ENCODE results near the gene MGME1. TPM values are rescaled to one million over a fixed set of nuclear protein-coding genes. Genes with fewer than 3 reads are reported as not detected.

The MGME1 gene
- total and polyA plus RNA-seq, 5 donors, result 9.7 to 12.0 (median 10.9) TPM

DNA sequence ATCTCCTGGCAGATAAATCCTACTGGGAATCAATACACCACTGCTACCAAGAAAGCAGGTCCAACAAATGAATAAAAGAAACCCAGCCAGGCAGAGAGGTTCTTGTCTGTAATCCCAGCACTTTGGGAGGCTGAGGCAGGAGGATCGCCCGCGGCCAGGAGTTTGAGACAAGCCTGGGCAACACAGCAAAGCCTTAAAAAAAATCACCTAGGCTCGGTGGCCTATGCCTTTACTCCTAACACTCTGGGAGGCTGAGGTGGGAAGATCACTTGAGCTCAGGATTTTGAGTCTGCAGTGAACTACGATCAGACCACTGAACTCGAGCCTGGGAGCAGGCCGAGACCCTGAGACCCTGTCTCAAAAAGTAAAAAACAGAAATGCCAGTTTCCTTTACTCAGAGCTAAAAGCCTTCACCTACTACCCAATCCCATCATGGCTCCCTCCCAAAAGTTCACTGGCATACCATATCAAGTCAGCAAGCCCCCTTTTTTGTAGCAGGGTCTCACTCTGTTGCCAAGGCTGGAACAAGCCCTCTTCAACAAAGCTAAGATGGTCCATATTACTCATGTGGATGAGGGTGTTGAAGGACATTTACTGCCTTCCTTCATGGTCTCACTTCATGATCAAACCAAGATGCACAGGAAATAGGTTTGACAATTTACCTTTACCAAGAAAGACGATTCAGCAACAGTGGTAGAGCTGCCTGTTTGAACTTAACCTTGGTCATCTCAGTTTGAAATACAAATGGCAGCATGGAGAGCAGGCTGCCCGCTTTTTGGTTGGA lies 5.5 kb upstream of the MGME1 start:
- intact Hi-C loops (cut with DNase I), result no loop called here
- ATAC-seq, result no peak
- DNase-seq, result no peak
- Histone ChIP-seq H3K4me3 (ENCODE audit: low read length) (no peak overlapping the region), H3K4me1 (ENCODE audit: control insufficient read depth, insufficient read depth, low read length) (peaks cover 19% of the 10 kb centered on the region), H3K27ac (ENCODE audit: low read length) (no peak overlapping the region), H3K27me3 (ENCODE audit: control insufficient read depth, insufficient read depth) (no peaks in the 10 kb centered on the region), H3K9me3 (ENCODE audit: control insufficient read depth, low read length) (no peaks in the 10 kb centered on the region)
- 87% methylated on average over 9 of the region's 9 CpGs for WGBS

DNA sequence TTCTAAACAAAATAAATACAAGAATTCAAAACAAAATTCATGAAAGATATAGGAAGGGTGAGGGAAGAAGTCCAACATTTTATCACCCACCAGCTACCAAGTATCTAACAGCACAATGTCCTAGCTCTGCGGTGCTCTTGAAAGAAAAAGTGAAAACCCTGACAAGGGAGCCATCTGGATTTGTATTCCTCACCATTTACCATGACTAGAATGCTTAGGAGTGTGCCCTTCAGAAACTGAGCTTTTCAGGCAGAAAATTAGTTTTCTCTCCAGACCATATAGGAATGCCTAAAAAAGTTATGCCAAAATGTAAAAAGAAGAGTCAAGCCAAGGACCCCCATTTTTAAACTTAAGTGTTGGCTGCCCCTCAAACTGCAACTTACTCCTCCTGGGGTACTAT lies 4.7 kb upstream of the MGME1 start:
- ATAC-seq (no peak), DNase-seq (no peak)
- Histone ChIP-seq H3K9me3 (ENCODE audit: control insufficient read depth, low read length) (no peaks in the 10 kb centered on the region), H3K4me1 (ENCODE audit: control insufficient read depth, insufficient read depth, low read length) (peaks cover 15% of the 10 kb centered on the region), H3K27ac (ENCODE audit: low read length) (no peak overlapping the region), H3K4me3 (ENCODE audit: low read length) (no peak overlapping the region), H3K27me3 (ENCODE audit: control insufficient read depth, insufficient read depth) (no peaks in the 10 kb centered on the region)
- intact Hi-C loops (cut with DNase I), result no loop called here
- 44% methylated on average over 1 of the region's 1 CpG for WGBS

DNA sequence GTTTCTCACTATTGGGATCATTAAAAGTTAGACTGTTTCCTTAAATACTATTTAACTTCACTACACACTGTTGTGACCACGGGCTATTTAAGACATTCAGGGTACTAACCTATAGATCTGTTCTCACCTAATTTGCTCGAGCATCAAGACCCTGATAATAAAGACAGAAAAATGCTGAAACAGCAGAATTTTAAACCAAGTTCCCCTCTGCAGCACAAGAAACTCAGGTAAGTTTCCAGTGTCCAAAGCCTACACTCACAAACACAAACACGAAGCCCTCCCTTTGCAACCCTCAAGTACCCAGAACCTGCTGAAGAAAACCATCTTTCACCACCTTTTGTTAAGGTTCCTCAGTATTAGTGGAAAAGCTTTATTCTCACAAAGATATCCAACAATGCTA lies 4.2 kb upstream of the MGME1 start:
- intact Hi-C loops (cut with DNase I), result no loop called here
- no peaks in the 10 kb centered on the region for H3K27me3 ChIP-seq (ENCODE audit: control insufficient read depth, insufficient read depth)
- ATAC-seq (no peak), DNase-seq (no peak)
- 72% methylated on average over 3 of the region's 3 CpGs for WGBS
- peaks cover 13% of the 10 kb centered on the region for H3K4me1 ChIP-seq (ENCODE audit: control insufficient read depth, insufficient read depth, low read length)
- no peak overlapping the region for H3K4me3 ChIP-seq (ENCODE audit: low read length)
- H3K9me3 ChIP-seq (ENCODE audit: control insufficient read depth, low read length), result no peaks in the 10 kb centered on the region
- H3K27ac ChIP-seq (ENCODE audit: low read length), result no peak overlapping the region

DNA sequence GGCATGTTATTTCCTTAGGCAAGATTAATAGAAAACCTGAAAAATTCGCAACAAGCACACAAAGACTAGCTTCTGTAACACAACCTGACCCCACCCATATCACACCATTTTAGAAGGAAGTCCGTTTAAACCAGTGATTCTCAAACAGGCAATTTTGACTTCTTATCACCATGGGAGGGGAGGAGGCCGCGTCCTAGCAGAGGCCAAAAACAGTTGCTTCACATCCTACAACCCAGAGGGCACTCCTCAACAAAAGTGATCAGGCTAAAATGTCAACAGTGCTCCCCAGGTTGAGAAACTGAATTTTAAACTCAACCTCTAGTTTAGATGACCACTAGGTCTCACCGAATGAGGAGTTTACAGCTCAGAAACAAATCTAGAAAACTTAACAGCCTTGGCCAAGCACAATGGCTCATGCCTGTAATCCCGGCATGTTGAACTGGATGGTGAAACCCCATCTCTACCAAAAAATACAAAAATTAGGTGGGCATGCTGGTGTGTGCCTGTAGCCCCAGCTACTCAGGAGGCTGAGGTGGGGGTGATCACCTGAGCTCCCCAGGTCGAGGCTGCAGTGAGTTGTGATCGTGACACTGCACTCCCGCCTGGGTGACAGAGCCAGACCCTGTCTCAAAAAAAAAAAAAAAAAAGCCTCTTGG lies 3.6 kb upstream of the MGME1 start:
- 57% methylated on average over 9 of the region's 9 CpGs for WGBS

DNA sequence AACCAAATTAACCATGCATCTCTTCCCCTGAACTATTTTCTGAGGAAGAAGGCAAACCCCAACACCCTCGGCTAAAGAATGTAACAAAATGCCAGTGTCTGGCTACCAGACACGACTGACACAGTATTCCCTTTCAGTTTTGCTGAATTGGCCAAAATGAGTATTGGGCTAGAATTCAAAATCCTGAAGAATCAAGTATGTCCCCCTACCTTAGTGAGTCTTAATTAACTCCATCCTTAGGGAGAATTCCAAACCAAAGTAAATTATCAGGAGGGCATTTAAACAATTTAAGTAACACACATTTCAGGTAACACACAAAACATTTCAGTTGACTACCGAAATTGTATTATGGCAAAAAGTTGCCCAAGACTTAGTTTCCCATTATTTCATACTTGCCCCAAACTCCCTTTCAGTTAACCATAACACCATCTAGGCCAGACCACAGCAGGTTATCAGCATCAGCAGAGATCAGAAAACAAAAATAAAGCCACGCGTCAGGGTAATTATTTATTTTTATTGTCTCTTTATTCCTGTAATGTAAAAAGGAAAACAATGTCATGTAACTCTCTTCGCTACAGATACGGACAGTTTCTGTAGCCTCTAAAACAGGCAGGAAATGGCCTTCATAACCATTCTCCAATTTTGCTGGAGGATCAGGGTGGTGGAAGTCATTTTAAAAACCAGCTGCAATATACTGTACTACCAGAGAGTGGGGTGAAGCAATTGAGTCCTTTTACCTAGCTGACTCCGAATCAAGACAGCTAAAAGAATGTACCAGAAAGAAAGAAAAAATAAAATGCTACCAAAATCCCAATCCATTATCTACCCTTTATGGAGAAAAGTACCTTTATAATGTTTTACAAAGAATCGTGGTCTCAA lies 2.1 kb upstream of the MGME1 start:
- peak overlapping the region; percentile 59 for H3K27ac ChIP-seq (ENCODE audit: low read length)
- ATAC-seq (no peak), DNase-seq (no peak)
- peak overlapping the region; percentile 77 for H3K4me3 ChIP-seq (ENCODE audit: low read length)
- intact Hi-C loops (cut with DNase I), result no loop called here
- 8% methylated on average over 9 of the region's 9 CpGs for WGBS
- H3K27me3 ChIP-seq (ENCODE audit: control insufficient read depth, insufficient read depth), result no peaks in the 10 kb centered on the region
- H3K9me3 ChIP-seq (ENCODE audit: control insufficient read depth, low read length), result no peaks in the 10 kb centered on the region
- peaks cover 8% of the 10 kb centered on the region for H3K4me1 ChIP-seq (ENCODE audit: control insufficient read depth, insufficient read depth, low read length)

More for the DNA sequence above, 3.6 kb upstream of the MGME1 start:
- ATAC-seq, result peak in 1 of 2 donors; percentile 11
- Histone ChIP-seq H3K9me3 (ENCODE audit: control insufficient read depth, low read length) (no peaks in the 10 kb centered on the region), H3K27me3 (ENCODE audit: control insufficient read depth, insufficient read depth) (no peaks in the 10 kb centered on the region), H3K27ac (ENCODE audit: low read length) (peak overlapping the region; percentile 43), H3K4me3 (ENCODE audit: low read length) (no peak overlapping the region), H3K4me1 (ENCODE audit: control insufficient read depth, insufficient read depth, low read length) (peaks cover 11% of the 10 kb centered on the region)
- peak; percentile 49 to 77 (median 65) for DNase-seq
- intact Hi-C loops (cut with DNase I), result no loop called here

DNA sequence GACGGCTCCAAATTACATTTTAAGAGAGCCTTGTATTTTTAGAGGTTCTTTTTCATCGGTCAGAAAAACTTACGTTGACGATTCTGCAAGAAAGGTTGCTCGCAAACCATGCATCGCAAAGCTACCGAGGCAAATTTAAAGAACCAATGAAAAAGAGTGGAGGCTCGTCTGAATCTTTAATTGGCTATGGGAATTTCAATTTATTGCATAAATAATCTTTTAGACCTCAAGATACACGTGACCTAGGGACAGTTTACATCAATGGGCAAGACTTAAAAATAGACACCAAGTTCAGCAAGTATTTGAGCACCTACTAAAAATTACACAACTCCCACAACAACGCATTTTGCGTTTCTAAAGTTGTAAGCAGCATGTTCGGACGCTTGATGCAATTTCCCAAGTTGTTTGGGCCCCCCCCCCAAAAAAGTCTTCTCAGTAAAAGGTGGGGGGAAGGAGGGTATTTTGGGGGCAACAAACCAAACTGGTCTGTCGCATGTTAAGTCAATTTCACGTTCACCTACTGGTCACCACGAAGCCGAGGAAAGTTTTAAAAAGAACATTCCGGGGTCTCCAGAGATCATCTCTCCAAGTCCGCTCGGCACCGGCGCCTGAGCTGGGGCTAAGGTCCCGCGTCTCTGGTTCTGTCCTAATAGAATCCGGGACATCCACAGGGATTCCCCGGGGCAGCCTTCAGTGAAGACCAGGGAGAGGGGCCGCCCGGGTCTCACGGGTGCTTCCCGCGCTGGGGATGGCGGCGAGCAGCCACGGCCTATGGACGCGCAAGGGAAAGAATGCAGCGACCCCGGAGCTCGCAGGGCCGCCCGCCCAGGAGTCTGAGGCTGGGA lies 1.1 kb upstream of the MGME1 start:
- ATAC-seq (peak; percentile 1 to 2), DNase-seq (no peak)
- under 1% methylated on average over 41 of the region's 41 CpGs for WGBS
- peaks cover 6% of the 10 kb centered on the region for H3K4me1 ChIP-seq (ENCODE audit: control insufficient read depth, insufficient read depth, low read length)
- H3K27ac ChIP-seq (ENCODE audit: low read length), result peak overlapping the region; percentile 93
- H3K9me3 ChIP-seq (ENCODE audit: control insufficient read depth, low read length), result no peaks in the 10 kb centered on the region
- intact Hi-C loops (cut with DNase I), result no loop called here
- H3K4me3 ChIP-seq (ENCODE audit: low read length), result peak overlapping the region; percentile 77
- no peaks in the 10 kb centered on the region for H3K27me3 ChIP-seq (ENCODE audit: control insufficient read depth, insufficient read depth)

DNA sequence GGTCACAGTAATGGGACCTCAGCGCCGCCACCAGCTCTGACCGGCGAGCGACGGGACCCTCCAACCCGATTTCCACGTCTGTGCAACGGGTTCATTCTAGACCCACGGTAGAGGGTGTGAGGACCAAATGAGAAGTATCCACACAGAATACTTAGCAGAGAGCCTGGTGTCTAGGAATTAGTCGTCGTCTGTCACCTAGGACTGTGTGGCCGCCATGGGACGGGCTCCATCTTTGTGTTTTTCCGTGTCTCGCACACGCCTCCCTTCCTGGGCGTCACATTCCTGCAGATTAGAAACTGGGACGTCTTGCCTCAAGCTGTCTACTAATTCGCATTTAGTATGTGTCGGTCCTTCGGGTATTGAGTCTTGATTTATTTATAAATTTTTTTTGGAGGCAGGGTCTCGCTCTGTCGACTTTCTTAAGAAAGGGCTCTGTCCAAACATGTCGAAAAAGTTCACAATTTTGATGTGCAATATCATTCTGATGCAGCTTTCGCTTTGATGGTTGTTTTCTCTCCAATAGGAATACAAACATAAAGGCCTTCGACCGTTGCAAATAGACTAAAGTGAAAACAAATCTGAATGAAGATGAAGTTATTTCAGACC lies 563 bp downstream of the MGME1 start:
- peak overlapping the region; percentile 80 for H3K27ac ChIP-seq (ENCODE audit: low read length)
- intact Hi-C loops (cut with DNase I), result no loop called here
- H3K9me3 ChIP-seq (ENCODE audit: control insufficient read depth, low read length), result no peaks in the 10 kb centered on the region
- WGBS, result under 1% methylated on average over 28 of the region's 28 CpGs
- ATAC-seq, result peak; percentile 7 to 41
- H3K4me1 ChIP-seq (ENCODE audit: control insufficient read depth, insufficient read depth, low read length), result peaks cover 3% of the 10 kb centered on the region
- peak overlapping the region; percentile 68 for H3K4me3 ChIP-seq (ENCODE audit: low read length)
- H3K27me3 ChIP-seq (ENCODE audit: control insufficient read depth, insufficient read depth), result no peaks in the 10 kb centered on the region
- DNase-seq, result peak in 2 of 3 donors; percentile 41 to 65

DNA sequence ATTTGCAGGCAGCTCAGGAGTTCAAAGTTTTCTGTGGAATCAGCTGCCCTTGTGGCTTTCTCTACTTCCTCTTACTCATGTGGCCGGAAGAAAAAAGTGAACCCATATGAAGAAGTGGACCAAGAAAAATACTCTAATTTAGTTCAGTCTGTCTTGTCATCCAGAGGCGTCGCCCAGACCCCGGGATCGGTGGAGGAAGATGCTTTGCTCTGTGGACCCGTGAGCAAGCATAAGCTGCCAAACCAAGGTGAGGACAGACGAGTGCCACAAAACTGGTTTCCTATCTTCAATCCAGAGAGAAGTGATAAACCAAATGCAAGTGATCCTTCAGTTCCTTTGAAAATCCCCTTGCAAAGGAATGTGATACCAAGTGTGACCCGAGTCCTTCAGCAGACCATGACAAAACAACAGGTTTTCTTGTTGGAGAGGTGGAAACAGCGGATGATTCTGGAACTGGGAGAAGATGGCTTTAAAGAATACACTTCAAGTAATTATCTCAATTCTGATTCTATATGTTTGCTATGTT lies 1.1 kb downstream of the MGME1 start:
- H3K27ac ChIP-seq (ENCODE audit: low read length), result peak overlapping the region; percentile 80
- H3K9me3 ChIP-seq (ENCODE audit: control insufficient read depth, low read length), result no peaks in the 10 kb centered on the region
- ATAC-seq (no peak), DNase-seq (peak; percentile 37 to 67 (median 61))
- no peaks in the 10 kb centered on the region for H3K27me3 ChIP-seq (ENCODE audit: control insufficient read depth, insufficient read depth)
- peak overlapping the region; percentile 68 for H3K4me3 ChIP-seq (ENCODE audit: low read length)
- peaks cover 3% of the 10 kb centered on the region for H3K4me1 ChIP-seq (ENCODE audit: control insufficient read depth, insufficient read depth, low read length)
- intact Hi-C loops (cut with DNase I), result no loop called here
- WGBS, result 9% methylated on average over 9 of the region's 9 CpGs

DNA sequence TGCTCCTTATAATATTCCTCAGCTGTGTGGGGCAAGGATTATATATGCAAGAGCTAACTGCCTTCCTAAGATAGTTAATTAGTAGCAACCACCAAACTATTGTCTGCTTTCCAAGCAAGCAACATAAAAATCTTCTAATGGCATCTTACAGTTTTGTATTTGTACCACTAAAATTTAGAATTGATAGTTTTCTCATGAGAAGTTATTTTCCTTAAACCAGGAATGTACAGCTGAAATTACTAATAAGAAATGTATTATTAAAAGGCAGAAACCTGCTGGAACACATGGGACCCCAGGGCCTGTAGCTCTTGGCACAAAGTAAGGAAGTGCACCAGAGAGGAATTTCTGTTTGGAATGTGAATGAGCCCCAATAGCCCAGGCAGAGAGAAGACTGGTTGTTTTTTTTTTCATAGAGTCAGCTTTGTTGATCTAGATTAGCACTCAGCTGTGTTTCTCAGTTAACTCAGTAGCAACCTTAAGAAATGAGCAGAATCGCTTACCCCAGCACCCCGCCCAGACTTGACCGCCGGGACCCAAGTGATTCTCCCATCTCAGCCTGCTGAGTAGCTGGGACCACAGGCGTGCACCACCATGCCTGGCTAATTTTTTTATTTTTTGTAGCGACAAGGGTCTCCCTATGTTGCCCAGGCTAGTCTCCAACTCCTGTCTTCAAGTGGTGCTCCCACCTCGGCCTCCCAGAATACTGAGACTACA lies 2.6 kb downstream of the MGME1 start:
- intact Hi-C loops (cut with DNase I), result no loop called here
- WGBS, result 47% methylated on average over 7 of the region's 7 CpGs
- Histone ChIP-seq H3K27me3 (ENCODE audit: control insufficient read depth, insufficient read depth) (no peaks in the 10 kb centered on the region), H3K9me3 (ENCODE audit: control insufficient read depth, low read length) (no peaks in the 10 kb centered on the region), H3K4me1 (ENCODE audit: control insufficient read depth, insufficient read depth, low read length) (no peaks in the 10 kb centered on the region), H3K4me3 (ENCODE audit: low read length) (peak overlapping the region; percentile 27), H3K27ac (ENCODE audit: low read length) (peak overlapping the region; percentile 45)
- ATAC-seq (no peak), DNase-seq (no peak)
